ENCODE results near the gene CCDC192. TPM values are rescaled to one million over a fixed set of nuclear protein-coding genes. Genes with fewer than 3 reads are reported as not detected.

Gene CCDC192
- total RNA-seq, 4 donors from 2014 or later = 0.35 to 1.3 TPM; not detected in 2

DNA sequence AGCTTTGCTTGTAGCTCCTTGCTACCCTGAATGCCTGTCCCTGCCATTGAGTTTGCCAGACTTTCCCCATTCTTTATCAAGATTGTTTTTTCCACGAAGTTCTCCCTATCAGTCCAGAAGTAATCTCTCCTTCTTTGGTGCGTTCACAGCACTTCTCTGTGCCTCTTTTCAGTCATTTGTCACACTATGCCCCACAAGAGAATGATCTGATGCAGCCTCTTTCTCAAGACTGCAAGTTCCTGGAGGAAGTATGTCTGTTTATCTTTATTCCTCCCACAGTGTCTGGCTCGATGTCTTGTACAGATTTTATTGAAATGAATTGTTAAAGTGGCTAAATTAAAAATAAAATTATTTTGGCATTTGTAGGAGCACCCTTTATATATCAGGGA, 99.3 kb downstream of the CCDC192 start:
- intact Hi-C loops (cut with DNase I; ENCODE audit: low total_unique reads) = no loop called here
- H3K27ac ChIP-seq = no peak overlapping the region

DNA sequence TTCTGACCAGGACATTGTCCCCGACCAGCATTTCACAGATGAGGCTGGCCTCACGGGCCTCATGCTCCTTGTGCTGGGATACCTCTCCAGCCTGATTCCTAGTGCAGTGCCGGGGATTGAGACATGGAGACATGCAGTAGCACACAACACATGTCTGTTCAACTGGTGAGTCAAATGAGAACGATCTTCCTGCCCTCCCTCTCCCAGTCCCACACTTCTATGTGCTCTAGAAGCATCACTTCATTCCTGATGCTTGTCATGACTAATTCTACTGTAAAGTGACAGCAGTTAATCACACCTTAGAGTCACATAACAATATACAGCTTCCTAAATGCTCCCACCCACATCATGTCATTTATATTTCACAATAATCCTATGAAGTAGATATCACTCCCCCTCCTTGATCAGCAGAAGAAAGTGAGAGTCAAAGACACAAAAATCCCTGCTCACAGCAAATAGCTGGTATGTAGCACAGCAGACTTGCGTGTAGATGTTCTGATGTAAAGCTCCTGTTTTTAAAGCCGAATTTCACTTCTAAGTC, 101.8 kb downstream of the CCDC192 start:
- Histone ChIP-seq H3K36me3 (no peaks in the 10 kb centered on the region), H3K4me3 (no peak overlapping the region), H3K27me3 (no peaks in the 10 kb centered on the region), H3K27ac (no peak overlapping the region), H3K9me3 (no peaks in the 10 kb centered on the region), H3K4me1 (no peaks in the 10 kb centered on the region)
- TF ChIP-seq, protein P1, sequence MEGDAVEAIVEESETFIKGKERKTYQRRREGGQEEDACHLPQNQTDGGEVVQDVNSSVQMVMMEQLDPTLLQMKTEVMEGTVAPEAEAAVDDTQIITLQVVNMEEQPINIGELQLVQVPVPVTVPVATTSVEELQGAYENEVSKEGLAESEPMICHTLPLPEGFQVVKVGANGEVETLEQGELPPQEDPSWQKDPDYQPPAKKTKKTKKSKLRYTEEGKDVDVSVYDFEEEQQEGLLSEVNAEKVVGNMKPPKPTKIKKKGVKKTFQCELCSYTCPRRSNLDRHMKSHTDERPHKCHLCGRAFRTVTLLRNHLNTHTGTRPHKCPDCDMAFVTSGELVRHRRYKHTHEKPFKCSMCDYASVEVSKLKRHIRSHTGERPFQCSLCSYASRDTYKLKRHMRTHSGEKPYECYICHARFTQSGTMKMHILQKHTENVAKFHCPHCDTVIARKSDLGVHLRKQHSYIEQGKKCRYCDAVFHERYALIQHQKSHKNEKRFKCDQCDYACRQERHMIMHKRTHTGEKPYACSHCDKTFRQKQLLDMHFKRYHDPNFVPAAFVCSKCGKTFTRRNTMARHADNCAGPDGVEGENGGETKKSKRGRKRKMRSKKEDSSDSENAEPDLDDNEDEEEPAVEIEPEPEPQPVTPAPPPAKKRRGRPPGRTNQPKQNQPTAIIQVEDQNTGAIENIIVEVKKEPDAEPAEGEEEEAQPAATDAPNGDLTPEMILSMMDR (IDR thresholded peaks at IDR 0.05) = no peak
- TF ChIP-seq POLR2A (IDR thresholded peaks at IDR 0.05) = no peak
- DNase-seq = no peak
- intact Hi-C loops (cut with DNase I; ENCODE audit: low total_unique reads) = no loop called here

More for the DNA sequence above, 99.3 kb downstream of the CCDC192 start:
- no peaks in the 10 kb centered on the region for H3K36me3 ChIP-seq
- TF ChIP-seq POLR2A (IDR thresholded peaks at IDR 0.05) = no peak
- TF ChIP-seq, protein P1 (IDR thresholded peaks at IDR 0.05) = no peak
- DNase-seq = no peak
- H3K4me1 ChIP-seq = no peaks in the 10 kb centered on the region
- no peaks in the 10 kb centered on the region for H3K9me3 ChIP-seq
- H3K27me3 ChIP-seq = no peaks in the 10 kb centered on the region
- no peak overlapping the region for H3K4me3 ChIP-seq

DNA sequence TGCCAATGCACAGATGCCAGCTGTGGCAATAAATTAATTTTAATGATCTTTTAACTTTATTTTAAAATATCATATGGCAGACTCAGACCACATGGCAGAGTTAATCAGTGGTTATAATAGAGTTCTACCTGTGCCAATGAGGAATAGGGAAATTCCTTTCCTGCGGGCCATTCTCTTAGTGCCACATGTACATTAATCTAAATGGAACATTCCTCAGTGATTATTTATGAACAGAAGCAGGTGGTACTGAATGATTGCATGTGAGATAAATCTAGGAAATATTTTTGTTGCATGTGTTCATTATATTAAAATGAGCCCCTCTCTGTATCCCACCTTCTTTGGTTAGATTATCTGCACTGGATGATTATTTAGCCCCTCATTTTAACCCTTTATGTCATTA, 102.3 kb downstream of the CCDC192 start:
- H3K4me3 ChIP-seq = no peak overlapping the region
- intact Hi-C loops (cut with DNase I; ENCODE audit: low total_unique reads) = no loop called here

DNA sequence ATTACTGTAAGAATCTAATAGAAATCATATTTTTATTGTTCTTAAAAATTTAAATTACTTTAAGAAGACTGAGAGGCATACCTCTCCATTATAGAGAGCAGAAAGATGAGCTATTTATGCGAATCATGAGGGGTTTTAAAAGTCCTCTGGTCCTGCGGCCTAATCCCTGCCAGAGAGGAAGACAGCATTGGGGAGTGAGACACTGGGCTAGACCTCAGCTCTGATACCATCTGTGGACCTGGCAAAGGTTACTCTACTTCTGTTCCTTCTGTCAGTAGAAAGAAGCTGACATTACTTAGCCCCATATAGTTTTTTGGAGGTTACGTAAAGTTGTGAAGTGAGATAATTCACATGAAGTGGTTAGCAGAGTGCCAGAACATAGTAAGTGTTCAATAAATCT, 103.6 kb downstream of the CCDC192 start:
- H3K4me1 ChIP-seq = no peaks in the 10 kb centered on the region
- intact Hi-C loops (cut with DNase I; ENCODE audit: low total_unique reads) = no loop called here
- TF ChIP-seq, protein P1 (IDR thresholded peaks at IDR 0.05) = no peak
- no peak for TF ChIP-seq POLR2A (IDR thresholded peaks at IDR 0.05)

More for the DNA sequence above, 102.3 kb downstream of the CCDC192 start:
- Histone ChIP-seq H3K36me3 (no peaks in the 10 kb centered on the region), H3K4me1 (no peaks in the 10 kb centered on the region), H3K27ac (no peak overlapping the region), H3K27me3 (no peaks in the 10 kb centered on the region), H3K9me3 (no peaks in the 10 kb centered on the region)
- no peak for DNase-seq
- TF ChIP-seq, protein P1 (IDR thresholded peaks at IDR 0.05) = no peak
- TF ChIP-seq POLR2A (IDR thresholded peaks at IDR 0.05) = no peak

DNA sequence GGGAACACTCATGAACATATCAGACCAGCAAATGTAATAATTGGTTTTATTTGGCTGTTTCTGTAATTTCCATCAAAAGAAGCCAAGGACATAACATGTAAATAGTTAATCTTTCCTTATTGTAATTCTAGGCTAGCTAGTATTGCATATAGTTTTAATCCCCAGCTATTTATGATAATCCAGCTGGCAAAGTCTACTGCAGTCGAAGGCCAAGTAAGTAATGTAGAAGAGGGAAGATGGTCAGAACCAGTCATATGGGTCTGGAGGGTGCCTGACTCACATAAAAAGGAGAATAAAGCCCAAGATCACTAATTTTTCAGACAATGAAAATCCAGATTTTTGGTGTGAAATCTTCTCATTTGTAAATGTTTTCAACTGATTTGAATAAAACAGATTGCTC, 106.3 kb downstream of the CCDC192 start:
- Histone ChIP-seq H3K9me3 (no peaks in the 10 kb centered on the region), H3K4me1 (peaks cover 0 to 12% of the 10 kb centered on the region in 2 donors), H3K27ac (no peak overlapping the region), H3K27me3 (no peaks in the 10 kb centered on the region), H3K4me3 (no peak overlapping the region), H3K36me3 (no peaks in the 10 kb centered on the region)
- intact Hi-C loops (cut with DNase I; ENCODE audit: low total_unique reads) = no loop called here
- TF ChIP-seq, protein P1 (IDR thresholded peaks at IDR 0.05) = no peak
- no peak for TF ChIP-seq POLR2A (IDR thresholded peaks at IDR 0.05)
- DNase-seq = no peak

More for the DNA sequence above, 103.6 kb downstream of the CCDC192 start:
- no peaks in the 10 kb centered on the region for H3K27me3 ChIP-seq
- no peak overlapping the region for H3K4me3 ChIP-seq
- no peak for DNase-seq
- H3K27ac ChIP-seq = no peak overlapping the region
- no peaks in the 10 kb centered on the region for H3K9me3 ChIP-seq
- no peaks in the 10 kb centered on the region for H3K36me3 ChIP-seq
